WERI-Rb-1 (cell line): Measurements from ENCODE around the gene ROBO1.

ENCODE experiments used
- DNase-seq: peaks from one replicate; pipeline ENCODE4 v3.0.0-alpha.2; 2020
- H3K27ac ChIP-seq: fragments of 250-450 bp; sonication (Bioruptor Pico); 2 replicates; pipeline ENCODE4 v1.5.1; 2020; ENCODE audit warnings: mild to moderate bottlenecking, moderate library complexity
- H3K27me3 ChIP-seq: fragments of 250-450 bp; sonication (Bioruptor Pico); 2 replicates; pipeline ENCODE4 v1.5.1; 2021; ENCODE audit warnings: mild to moderate bottlenecking, low read depth, moderate library complexity; ENCODE audit not compliant: insufficient read depth, severe bottlenecking
- H3K36me3 ChIP-seq: fragments of 250-450 bp; sonication (Bioruptor Pico); 2 replicates; pipeline ENCODE4 v1.5.1; 2020; ENCODE audit warnings: mild to moderate bottlenecking, moderate library complexity
- H3K4me3 ChIP-seq: 2 replicates; pipeline ENCODE4 v1.5.1; 2011; ENCODE audit warnings: low read depth, mild to moderate bottlenecking, control low read depth, low read length
- H3K9me3 ChIP-seq: fragments of 250-450 bp; sonication (Bioruptor Pico); 2 replicates; pipeline ENCODE4 v1.5.1; 2021; ENCODE audit warnings: mild to moderate bottlenecking, moderate library complexity; ENCODE audit not compliant: severe bottlenecking
- TF ChIP-seq, protein P1 (sequence below): IDR thresholded peaks from 2 replicates; pipeline ENCODE4 v1.5.1; 2011; ENCODE audit warnings: low read depth, mild to moderate bottlenecking, control low read depth, inconsistent platforms, low read length

Gene ROBO1

DNA sequence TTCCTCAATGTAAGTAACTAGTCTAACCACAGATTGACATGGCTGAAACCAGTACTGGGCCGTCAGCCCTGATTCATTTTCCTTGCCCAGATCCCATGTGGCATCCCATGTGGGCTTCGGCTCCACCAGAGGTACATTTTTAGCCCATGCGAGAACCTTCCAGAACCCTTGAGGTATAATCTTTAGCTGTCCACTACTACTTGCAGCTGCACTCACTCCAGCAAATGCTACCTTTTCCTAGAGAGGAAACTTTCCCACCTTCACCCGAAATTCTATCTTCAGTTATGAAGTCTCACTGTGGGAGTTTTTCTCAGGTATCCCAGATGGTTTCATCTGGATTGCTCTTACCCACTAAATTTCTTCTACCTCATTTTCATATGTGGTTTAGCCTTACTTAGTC lies 907.2 kb downstream of the ROBO1 start:
- H3K36me3 ChIP-seq, result no peaks in the 10 kb centered on the region
- no peaks in the 10 kb centered on the region for H3K27me3 ChIP-seq
- DNase-seq, result no peak
- no peaks in the 10 kb centered on the region for H3K9me3 ChIP-seq
- TF ChIP-seq, protein P1, sequence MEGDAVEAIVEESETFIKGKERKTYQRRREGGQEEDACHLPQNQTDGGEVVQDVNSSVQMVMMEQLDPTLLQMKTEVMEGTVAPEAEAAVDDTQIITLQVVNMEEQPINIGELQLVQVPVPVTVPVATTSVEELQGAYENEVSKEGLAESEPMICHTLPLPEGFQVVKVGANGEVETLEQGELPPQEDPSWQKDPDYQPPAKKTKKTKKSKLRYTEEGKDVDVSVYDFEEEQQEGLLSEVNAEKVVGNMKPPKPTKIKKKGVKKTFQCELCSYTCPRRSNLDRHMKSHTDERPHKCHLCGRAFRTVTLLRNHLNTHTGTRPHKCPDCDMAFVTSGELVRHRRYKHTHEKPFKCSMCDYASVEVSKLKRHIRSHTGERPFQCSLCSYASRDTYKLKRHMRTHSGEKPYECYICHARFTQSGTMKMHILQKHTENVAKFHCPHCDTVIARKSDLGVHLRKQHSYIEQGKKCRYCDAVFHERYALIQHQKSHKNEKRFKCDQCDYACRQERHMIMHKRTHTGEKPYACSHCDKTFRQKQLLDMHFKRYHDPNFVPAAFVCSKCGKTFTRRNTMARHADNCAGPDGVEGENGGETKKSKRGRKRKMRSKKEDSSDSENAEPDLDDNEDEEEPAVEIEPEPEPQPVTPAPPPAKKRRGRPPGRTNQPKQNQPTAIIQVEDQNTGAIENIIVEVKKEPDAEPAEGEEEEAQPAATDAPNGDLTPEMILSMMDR, result no peak
- H3K27ac ChIP-seq, result no peak overlapping the region
- H3K4me3 ChIP-seq, result no peak overlapping the region

DNA sequence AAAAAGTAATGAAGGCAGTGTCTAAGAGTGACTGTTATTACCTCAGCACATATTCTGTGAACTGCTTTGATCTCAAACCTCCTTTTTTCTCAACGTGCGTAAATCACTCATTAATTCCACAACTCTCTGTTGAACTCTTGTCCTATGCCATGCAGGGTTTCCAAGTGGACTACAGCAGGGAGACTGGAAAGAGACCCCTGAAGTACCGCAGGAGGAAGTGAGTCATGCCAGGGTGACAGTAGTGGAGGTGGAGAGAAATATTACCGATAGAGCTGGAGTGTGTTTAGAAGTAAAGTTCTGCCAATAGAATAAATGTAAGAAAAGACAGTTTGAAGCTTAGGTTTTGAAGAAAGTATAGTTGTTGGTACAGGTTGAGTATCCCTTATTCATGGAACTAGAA lies 908.9 kb downstream of the ROBO1 start:
- no peaks in the 10 kb centered on the region for H3K27me3 ChIP-seq
- H3K27ac ChIP-seq, result no peak overlapping the region
- no peaks in the 10 kb centered on the region for H3K36me3 ChIP-seq
- DNase-seq, result no peak
- H3K9me3 ChIP-seq, result no peaks in the 10 kb centered on the region
- TF ChIP-seq, protein P1, result no peak
- H3K4me3 ChIP-seq, result no peak overlapping the region

DNA sequence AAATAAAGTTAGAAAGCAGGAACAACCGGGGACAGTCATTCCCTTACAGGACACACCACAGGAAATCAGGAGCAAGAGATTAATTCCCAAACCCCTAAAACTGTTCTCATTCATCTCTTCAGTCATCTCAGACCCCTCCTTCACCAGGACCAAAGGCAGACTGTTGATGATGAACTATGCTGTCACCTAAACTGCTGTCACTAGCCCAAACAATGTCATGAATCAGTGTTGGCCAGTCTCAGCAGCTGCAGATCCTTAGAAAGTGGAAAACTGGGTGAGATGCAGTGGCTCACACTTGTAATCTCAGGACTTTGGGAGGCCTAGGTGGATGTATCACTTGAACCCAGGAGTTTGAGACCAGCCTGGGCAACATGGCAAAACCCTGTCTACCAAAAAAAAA lies 909.6 kb downstream of the ROBO1 start:
- H3K27ac ChIP-seq, result no peak overlapping the region
- H3K36me3 ChIP-seq, result no peaks in the 10 kb centered on the region
- H3K27me3 ChIP-seq, result no peaks in the 10 kb centered on the region
- no peak overlapping the region for H3K4me3 ChIP-seq
- no peaks in the 10 kb centered on the region for H3K9me3 ChIP-seq
- TF ChIP-seq, protein P1, result no peak
- no peak for DNase-seq

GRCh38 chr3:78857494-78858111 lies 910.2 kb downstream of the ROBO1 start:
- H3K27me3 ChIP-seq, result no peaks in the 10 kb centered on the region
- peak; percentile 41 for DNase-seq
- TF ChIP-seq, protein P1, result no peak

GRCh38 chr3:78856164-78856563 lies 911.6 kb downstream of the ROBO1 start:
- DNase-seq, result no peak

More at GRCh38 chr3:78857494-78858111, 910.2 kb downstream of the ROBO1 start:
- Histone ChIP-seq H3K36me3 (no peaks in the 10 kb centered on the region), H3K27ac (no peak overlapping the region), H3K4me3 (no peak overlapping the region), H3K9me3 (no peaks in the 10 kb centered on the region)

GRCh38 chr3:78855190-78855589 lies 912.6 kb downstream of the ROBO1 start:
- H3K9me3 ChIP-seq, result no peaks in the 10 kb centered on the region
- peak overlapping the region; percentile 18 for H3K4me3 ChIP-seq
- H3K36me3 ChIP-seq, result no peaks in the 10 kb centered on the region
- H3K27ac ChIP-seq, result peak overlapping the region; percentile 55
- DNase-seq, result peak; percentile 30
- TF ChIP-seq, protein P1, result no peak
- no peaks in the 10 kb centered on the region for H3K27me3 ChIP-seq

More at GRCh38 chr3:78856164-78856563, 911.6 kb downstream of the ROBO1 start:
- Histone ChIP-seq H3K36me3 (no peaks in the 10 kb centered on the region), H3K27ac (peak overlapping the region; percentile 55), H3K27me3 (no peaks in the 10 kb centered on the region), H3K9me3 (no peaks in the 10 kb centered on the region), H3K4me3 (peak overlapping the region; percentile 18)
- TF ChIP-seq, protein P1, result no peak
